ENCODE results near the gene GAMT. TPM values are rescaled to one million over a fixed set of nuclear protein-coding genes. Genes with fewer than 3 reads are reported as not detected.

GAMT gene
- total RNA-seq, 1 donor from 2014 or later = 7.8 TPM

GRCh38 chr19:1361601-1362386 is 39.5 kb downstream of the GAMT start:
- H3K27me3 ChIP-seq (ENCODE audit: low read depth) = no peaks in the 10 kb centered on the region
- peak overlapping the region; percentile 49 for H3K27ac ChIP-seq
- intact Hi-C loops (cut with DNase I) = no loop called here
- ATAC-seq (no peak), DNase-seq (no peak)
- peak overlapping the region; percentile 40 for H3K4me3 ChIP-seq
- H3K9me3 ChIP-seq = no peaks in the 10 kb centered on the region
- peaks cover 87% of the 10 kb centered on the region for H3K36me3 ChIP-seq
- H3K4me1 ChIP-seq = peaks cover 33% of the 10 kb centered on the region
- TF ChIP-seq, protein P1, sequence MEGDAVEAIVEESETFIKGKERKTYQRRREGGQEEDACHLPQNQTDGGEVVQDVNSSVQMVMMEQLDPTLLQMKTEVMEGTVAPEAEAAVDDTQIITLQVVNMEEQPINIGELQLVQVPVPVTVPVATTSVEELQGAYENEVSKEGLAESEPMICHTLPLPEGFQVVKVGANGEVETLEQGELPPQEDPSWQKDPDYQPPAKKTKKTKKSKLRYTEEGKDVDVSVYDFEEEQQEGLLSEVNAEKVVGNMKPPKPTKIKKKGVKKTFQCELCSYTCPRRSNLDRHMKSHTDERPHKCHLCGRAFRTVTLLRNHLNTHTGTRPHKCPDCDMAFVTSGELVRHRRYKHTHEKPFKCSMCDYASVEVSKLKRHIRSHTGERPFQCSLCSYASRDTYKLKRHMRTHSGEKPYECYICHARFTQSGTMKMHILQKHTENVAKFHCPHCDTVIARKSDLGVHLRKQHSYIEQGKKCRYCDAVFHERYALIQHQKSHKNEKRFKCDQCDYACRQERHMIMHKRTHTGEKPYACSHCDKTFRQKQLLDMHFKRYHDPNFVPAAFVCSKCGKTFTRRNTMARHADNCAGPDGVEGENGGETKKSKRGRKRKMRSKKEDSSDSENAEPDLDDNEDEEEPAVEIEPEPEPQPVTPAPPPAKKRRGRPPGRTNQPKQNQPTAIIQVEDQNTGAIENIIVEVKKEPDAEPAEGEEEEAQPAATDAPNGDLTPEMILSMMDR (IDR thresholded peaks at IDR 0.05) = no peak

GRCh38 chr19:1360818-1361461 is 40.4 kb downstream of the GAMT start:
- Histone ChIP-seq H3K4me3 (peak overlapping the region; percentile 40), H3K27ac (peak overlapping the region; percentile 49), H3K36me3 (peaks cover 81% of the 10 kb centered on the region), H3K9me3 (no peaks in the 10 kb centered on the region), H3K4me1 (peaks cover 41% of the 10 kb centered on the region), H3K27me3 (ENCODE audit: low read depth) (no peaks in the 10 kb centered on the region)
- TF ChIP-seq, protein P1 (IDR thresholded peaks at IDR 0.05) = no peak
- intact Hi-C loops (cut with DNase I) = no loop called here
- ATAC-seq (peak; percentile 52 to 60), DNase-seq (no peak)

- ATAC-seq (no peak), DNase-seq (no peak)
- Histone ChIP-seq H3K4me3 (peak overlapping the region; percentile 40), H3K4me1 (peaks cover 46% of the 10 kb centered on the region), H3K27ac (peak overlapping the region; percentile 49), H3K9me3 (no peaks in the 10 kb centered on the region), H3K27me3 (ENCODE audit: low read depth) (no peaks in the 10 kb centered on the region), H3K36me3 (peaks cover 74% of the 10 kb centered on the region)
- TF ChIP-seq, protein P1 (IDR thresholded peaks at IDR 0.05) = no peak
- intact Hi-C loops (cut with DNase I) = no loop called here
These were observed 41.1 kb downstream of the GAMT start for GRCh38 chr19:1360126-1360817.

- Histone ChIP-seq H3K27ac (no peak overlapping the region), H3K9me3 (no peaks in the 10 kb centered on the region), H3K4me3 (no peak overlapping the region), H3K4me1 (peaks cover 41% of the 10 kb centered on the region), H3K27me3 (ENCODE audit: low read depth) (no peaks in the 10 kb centered on the region), H3K36me3 (peaks cover 56% of the 10 kb centered on the region)
- DNase-seq = no peak
- no peak for ATAC-seq
- intact Hi-C loops (cut with DNase I) = no loop called here
- TF ChIP-seq, protein P1 (IDR thresholded peaks at IDR 0.05) = no peak
These were observed 43.7 kb downstream of the GAMT start for GRCh38 chr19:1357531-1358109.

DNA sequence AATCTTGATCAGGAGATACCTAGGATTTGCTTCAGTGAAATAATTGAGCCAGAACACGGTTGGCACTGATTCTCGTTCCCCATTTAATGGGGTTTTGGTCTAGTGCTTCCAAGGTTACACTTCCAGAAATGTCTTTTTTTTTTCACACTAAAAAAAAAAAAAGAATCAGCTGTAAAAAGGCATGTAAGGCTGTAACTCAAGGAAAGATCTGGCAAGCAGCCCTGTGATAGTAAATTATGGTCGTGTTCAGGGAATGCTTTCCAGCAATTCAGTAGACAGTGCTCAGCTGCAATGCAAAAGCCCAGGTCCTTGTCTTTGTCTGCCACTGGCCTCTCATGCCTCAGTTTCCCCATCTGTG is 44.9 kb downstream of the GAMT start:
- Histone ChIP-seq H3K36me3 (peaks cover 49% of the 10 kb centered on the region), H3K27ac (peak overlapping the region; percentile 7), H3K4me1 (peaks cover 33% of the 10 kb centered on the region), H3K9me3 (no peaks in the 10 kb centered on the region), H3K27me3 (ENCODE audit: low read depth) (no peaks in the 10 kb centered on the region), H3K4me3 (no peak overlapping the region)
- ATAC-seq (no peak), DNase-seq (no peak)
- intact Hi-C loops (cut with DNase I) = no loop called here
- TF ChIP-seq, protein P1 (IDR thresholded peaks at IDR 0.05) = no peak

All from lower lobe of right lung (tissue), 2 donors.